HG02884 (cell line): ENCODE data around the gene ATP6V0C.
"Not testable (repeated sequence)": the region's sequence is repeated elsewhere in the genome, so short reads cannot be mapped to it uniquely, and the experiment has no call there.

Experiments
- ATAC-seq: cut with Tn5 transposase; IDR thresholded peaks from one replicate; pipeline ENCODE4 v1.9.1; 2021; ENCODE audit warnings: mild to moderate bottlenecking, moderate library complexity; ENCODE audit not compliant: unreplicated experiment

ATP6V0C gene

GRCh38 chr16:2527071-2527783, 13.5 kb downstream of the ATP6V0C start:
- ATAC-seq: no peak

GRCh38 chr16:2527784-2528100, 14.0 kb downstream of the ATP6V0C start:
- ATAC-seq: no peak

GRCh38 chr16:2528161-2529060, 14.7 kb downstream of the ATP6V0C start:
- ATAC-seq: no peak

- no peak for ATAC-seq
Observed at GRCh38 chr16:2529061-2529931, 15.5 kb downstream of the ATP6V0C start.

GRCh38 chr16:2529961-2530628, 16.3 kb downstream of the ATP6V0C start:
- ATAC-seq: no peak

- ATAC-seq: no peak
Observed at GRCh38 chr16:2530629-2531318, 17.0 kb downstream of the ATP6V0C start.

GRCh38 chr16:2531371-2531695, 17.6 kb downstream of the ATP6V0C start, which contains the start of gene CEMP1:
CEMP1 (minus strand) TSS chr16:2531408; CDS start chr16:2531073, 335 bp downstream.
- ATAC-seq: no peak

- ATAC-seq: peak; percentile 80
Observed at GRCh38 chr16:2531696-2532493, 18.1 kb downstream of the ATP6V0C start.

- ATAC-seq: no peak
Observed at GRCh38 chr16:2532494-2533141, 18.9 kb downstream of the ATP6V0C start.

- ATAC-seq: not testable (repeated sequence)
Observed at GRCh38 chr16:2533142-2533755, 19.5 kb downstream of the ATP6V0C start.

- ATAC-seq: no peak
Observed at GRCh38 chr16:2533912-2534311, 20.2 kb downstream of the ATP6V0C start.

- not testable (repeated sequence) for ATAC-seq
Observed at GRCh38 chr16:2534335-2534734, 20.6 kb downstream of the ATP6V0C start.

GRCh38 chr16:2535625-2536013, 21.9 kb downstream of the ATP6V0C start:
- ATAC-seq: no peak

- peak; percentile 75 for ATAC-seq
Observed at GRCh38 chr16:2537451-2538379, 24.0 kb downstream of the ATP6V0C start, which contains the start of gene PDPK1. PDPK1 (plus strand) TSS chr16:2538021; CDS start chr16:2538113, 92 bp downstream.

GRCh38 chr16:2539192-2539844, 25.6 kb downstream of the ATP6V0C start:
- not testable (repeated sequence) for ATAC-seq

GRCh38 chr16:2539845-2540458, 26.2 kb downstream of the ATP6V0C start:
- ATAC-seq: not testable (repeated sequence)
